Stimulated activated CD4-positive, alpha-beta T cell treated with anti-CD3 and anti-CD28 coated beads, Interleukin-1b, Interleukin-23, amount 100 ng/mL, for 48 hours (primary cell): ENCODE data around the gene FHAD1.

Experiments
- DNase-seq: peaks from one replicate; pipeline ENCODE4 v3.0.0-alpha.2; 2020

The FHAD1 gene

DNA sequence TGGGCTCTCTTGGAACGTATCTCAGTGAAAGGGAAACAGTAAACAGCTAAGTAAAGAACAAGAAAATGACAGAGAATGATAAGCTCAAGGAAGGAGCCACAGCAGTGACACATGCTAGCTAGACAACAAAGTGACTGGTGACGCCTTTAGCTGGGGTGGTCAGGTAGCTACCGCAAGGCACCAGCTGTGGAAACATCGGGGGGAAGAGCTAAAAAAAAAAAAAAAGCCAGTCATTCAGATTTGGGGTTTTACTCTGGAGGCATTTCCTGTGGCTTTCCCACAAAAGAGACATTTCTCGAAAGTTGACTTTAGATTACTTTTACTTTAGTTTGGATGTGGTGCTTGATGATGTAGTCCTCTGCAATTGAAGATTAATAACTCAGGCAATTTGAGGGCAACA is 2.1 kb downstream of the FHAD1 start:
- DNase-seq = peak; percentile 81

DNA sequence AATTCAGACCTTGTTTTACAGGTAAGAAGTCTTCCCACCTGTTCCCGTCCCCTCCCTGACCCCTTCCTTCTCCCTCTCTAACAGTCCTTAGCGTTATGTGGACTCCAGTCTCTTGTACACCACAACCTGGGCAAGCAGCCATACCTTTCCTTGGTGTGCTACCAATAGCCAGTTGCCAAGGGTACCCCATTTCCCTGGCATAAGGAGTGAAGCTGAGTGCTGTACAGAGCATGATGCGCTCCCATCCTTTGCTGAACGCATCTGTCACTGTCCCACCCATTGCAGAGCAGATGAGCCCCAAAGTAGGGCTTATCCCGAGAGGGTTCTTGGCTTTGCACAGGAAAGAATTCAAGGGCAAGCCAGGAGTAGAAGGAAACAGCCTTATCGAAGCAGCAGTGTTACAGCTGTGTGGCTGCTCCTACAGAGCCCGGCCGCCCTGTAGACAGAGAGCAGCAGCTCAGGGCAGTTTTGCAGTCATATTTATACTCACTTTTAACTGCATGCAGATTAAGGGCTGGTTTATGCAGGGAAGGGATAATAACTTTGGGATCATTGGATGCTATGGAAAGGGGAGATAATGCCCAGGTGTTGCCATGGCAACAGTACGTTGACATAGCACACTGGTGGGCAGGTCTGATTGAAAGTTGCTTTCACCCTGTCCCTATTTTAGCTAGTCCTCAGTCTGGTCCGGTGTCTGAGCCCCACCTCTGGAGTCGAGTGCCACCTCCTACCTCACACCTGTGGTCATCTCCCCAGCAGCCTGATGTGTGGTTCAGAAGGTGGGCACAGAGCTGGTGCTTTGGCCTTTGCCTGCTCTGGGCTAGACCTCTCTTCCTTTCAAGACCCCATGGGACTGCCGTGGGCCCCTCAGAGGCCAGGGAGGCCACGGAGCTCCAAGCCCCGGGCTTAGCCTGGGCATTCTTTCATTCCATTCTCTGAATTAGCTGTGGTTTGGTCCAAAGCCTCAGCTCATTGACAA is 5.1 kb downstream of the FHAD1 start:
- DNase-seq = no peak

DNA sequence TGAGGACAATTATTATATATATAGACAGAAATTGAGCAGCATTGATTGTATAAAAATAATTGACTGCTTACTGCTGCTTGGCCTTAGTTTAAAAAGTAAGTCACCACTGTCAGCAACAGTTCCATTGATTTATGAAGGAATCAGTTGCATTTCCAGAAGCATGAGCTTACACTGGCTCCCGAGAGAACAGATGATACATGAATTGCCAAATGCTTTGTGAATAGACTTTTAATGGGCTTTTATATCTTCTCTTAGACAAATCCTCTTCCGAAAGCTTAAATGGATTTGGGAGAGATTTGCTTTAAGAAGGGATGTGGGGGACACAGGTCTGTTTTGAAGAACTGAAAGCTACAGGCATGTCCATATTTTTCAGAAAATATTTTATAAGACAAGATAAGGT is 7.5 kb downstream of the FHAD1 start:
- no peak for DNase-seq

DNA sequence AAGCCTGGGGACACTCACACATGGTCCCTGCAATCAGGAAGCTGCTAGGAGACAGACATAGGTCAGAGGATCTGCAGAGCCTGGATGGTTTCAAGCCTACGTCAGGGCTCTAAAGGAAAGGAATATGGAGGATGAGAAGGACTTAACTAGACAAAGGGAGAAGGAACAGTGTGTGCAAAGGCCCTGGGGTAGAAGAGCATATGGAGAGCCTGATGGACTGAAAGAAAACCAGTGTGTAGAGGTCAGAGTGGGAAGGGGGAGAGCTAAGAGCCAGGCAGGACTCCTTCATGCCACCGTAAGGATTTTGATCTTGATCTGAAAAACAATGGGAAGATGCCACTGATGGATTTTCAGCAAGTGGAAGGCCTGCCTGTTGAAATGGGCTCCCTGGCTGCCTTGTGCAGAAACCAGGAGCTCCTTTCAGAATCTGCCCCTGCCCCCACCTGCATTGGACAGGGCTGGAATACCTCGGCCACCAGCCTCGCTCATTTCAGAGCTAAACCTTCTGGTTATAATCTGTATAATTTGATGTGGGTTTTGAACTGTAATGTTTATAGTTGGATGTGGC is 8.6 kb downstream of the FHAD1 start:
- DNase-seq = no peak

DNA sequence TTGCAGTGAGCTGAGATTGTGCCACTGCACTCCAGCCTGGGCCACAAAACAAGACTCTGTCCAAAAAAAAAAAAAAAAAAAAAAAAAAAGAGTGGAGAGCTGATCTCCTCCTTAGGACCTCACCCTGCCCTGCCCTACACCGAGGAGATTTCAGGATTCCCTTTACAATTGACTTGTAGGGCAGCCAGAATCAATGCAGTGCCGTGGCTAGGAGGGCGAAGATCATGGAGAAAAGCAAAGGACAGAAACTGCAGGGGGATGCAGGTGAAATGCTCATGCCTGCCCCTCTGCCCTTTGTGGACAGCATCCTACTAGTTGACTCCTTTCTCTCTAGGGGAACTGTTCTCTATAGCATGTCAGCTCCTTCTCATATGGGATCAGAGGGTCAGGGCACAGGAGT is 9.6 kb downstream of the FHAD1 start:
- DNase-seq = no peak

DNA sequence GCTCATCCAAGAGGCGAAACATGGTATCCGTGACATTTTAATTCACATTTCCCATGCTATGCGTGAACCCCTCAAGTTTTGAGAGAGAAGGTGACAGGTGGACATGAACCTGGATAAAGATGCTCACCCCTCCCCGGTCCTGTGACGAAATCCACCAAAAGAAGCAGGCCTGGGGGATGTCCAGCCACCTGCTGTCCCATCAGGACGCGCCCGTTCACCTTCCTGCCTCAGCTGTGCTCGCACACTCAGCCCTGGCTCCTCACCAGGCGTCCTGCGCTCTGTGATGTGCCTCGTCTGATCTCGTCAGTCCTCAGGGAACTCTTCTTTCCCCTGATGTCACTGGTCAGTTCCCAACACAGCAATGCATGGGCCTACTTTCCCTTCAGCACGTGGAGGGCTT is 10.3 kb downstream of the FHAD1 start:
- no peak for DNase-seq

DNA sequence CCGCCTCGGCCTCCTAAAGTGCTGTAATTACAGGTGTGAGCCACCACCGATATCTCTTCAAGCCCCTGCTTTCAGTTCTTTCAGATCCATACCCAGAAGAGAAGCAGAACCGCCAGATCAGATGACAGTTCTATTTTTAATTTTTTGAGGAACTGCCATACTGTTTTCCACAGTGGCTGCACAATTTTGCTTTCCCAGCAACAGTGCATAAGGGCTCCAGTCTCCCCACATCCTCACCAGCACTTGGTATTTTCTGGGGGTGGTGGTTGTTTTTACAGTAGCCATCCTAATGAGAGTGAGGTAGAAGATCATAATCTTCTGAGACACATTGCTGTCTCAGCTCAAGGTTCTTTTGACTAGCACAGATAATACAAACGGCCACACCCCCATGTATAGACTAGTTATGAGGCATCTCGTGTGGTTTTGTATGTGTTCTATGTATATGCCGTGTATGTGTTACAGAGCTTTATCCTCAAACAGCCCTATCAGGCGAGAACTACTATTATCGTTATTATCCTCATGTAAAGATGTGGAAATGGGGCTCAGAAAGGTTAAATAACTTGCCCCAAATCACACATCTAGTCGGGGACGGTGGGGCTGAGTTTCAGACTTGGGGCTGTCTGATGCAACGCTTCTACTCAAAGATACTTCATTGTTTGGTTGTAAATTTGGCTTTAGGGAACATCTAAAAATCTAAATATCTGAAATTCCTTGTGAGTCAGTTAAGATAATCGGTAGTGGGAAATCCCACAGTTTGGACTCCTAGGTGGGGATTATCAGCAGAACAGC is 12.0 kb downstream of the FHAD1 start:
- DNase-seq = no peak

DNA sequence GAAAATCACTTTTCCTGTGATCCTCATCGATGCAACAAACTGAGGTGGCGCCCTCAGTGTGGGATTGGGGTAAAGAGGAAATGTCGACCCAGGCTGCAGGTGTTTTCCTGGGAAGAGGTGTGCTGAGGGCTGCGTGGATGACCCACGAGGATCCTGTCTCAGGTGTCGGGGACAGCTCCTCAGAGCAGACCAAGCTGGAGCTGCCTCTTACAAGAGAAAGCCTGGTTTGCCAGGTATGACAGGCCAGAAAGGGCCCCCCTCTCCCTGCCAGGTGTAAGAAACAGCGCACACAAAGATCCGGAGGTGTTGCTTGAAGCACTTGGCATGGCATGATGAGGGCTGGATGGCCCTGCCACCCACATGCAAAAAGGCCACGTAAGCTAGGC is 12.6 kb downstream of the FHAD1 start:
- DNase-seq = no peak

DNA sequence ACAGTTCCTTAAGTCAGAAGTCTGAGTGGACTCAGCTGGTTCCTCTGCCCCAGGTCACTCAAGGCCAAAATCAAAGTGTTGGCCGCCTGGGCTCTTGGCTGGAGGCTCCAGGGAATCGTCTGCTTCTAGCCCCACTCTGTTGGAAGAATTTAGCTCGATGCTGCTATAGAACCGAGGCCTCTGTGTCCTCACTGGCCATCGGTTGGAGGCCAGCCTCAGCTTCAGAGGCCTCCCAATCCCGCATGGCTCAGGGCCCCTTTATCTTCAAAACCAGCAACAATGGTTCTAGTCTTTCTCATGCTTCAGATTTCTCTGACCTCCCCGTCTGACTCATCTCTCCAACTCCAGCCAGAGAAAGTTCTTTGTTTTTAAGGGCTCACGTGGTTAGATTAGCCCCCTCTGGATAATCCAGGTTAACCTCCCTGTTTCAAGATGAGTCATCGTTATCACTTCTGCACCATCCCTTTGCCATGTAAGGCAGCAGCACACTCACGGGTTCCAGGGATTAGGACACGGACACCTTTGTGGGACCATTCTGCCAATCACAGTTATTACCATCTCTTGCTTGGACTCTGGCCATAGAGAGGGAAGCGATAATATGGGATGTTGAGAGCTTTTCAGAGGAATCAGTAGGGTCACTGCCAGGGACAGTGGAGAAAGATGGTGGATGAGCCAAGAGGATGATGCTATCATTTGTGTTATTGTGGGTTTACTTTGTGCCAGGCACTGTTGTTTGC is 13.6 kb downstream of the FHAD1 start:
- DNase-seq = no peak

DNA sequence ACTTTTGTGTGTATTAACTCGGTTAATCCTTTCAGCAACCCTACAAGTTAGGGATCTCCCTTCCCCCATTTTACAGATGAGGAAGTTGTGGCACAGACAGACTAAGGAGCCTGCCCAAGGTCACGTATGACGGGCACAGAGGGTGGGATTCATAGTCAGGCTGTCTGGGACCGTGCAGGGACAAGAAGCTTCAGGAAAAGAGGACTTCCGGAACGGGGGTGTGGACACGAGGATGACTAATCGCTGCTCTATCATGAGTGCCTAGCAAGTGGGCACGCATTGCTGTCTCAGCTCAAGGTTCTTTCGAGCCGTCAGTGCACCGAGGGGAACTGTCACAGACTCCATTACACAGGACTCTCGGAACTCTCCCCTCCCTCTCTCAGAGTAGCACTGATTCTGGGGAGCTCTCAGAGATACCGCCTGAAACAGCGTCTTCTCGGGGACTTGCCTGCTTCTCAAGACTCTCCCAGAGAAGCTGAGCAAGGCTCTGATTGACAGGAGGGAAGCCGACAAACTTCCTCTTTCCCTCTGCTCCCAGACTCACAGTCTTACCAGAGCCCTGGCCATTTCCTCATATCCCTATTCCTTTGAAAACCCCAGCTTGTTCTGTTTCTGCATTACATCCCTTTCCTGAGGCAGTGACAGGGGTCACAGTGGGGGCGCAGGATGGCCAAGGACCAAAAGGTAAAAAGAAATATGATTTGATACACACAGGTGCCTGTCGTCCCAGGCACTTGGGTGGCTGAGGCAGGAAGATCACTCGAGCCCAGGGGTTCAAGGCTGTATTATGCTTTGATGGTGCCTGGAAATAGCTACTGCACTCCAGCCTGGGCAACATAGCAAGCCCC is 14.4 kb downstream of the FHAD1 start:
- DNase-seq = peak; percentile 13

DNA sequence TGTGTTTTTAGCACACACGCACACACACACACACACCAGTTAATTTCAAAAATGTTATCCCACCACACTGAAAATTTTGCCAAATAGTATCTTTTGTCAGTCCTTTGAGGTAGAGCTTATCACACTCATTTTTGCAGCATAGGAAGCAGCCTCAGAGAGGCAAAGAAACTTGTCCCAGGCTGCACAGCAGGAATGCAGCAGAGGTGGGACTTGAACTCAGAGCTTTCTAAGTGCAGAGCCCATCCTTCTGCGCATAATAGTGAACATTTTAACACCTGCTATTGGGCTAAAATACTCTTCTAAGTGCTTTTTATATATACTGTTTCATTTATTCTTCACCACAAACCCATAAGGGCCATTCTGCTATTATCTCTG is 15.0 kb downstream of the FHAD1 start:
- DNase-seq = no peak

DNA sequence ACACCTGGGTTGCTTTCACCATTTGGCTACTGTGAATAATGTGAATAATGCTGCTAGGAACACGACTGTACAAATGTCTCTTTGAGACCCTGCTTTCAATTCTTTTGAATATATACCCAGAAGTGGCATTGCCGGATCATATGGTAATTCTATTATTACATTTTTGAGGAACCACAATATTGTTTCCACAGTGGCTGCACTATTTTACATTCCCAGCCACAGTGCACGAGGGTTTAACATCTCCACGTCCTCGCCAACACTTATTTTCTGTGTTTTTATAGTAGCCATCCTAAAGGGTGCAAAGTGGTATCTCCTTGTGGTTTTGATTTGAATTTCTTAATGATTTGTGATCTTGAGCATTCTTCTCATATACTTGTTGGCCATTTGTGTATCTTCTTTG is 15.7 kb downstream of the FHAD1 start:
- no peak for DNase-seq

DNA sequence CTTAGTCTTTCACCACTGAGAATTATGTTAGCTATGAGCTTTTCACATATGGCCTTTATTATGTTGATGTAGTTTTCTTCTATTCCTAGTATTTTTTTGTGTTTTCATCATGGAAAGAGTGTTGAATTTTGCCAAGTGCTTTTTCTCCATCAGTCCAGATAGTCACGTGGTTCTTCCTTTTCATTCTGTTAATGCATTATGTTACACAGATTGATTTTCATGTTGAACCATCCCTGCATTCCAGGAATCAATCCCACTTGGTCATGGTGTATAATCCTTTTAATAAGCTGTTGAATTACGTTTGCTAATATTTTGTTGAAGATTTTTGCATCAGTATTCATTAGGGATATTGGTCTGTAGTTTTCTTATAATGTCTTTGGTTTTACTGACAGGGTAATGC is 17.7 kb downstream of the FHAD1 start:
- no peak for DNase-seq

DNA sequence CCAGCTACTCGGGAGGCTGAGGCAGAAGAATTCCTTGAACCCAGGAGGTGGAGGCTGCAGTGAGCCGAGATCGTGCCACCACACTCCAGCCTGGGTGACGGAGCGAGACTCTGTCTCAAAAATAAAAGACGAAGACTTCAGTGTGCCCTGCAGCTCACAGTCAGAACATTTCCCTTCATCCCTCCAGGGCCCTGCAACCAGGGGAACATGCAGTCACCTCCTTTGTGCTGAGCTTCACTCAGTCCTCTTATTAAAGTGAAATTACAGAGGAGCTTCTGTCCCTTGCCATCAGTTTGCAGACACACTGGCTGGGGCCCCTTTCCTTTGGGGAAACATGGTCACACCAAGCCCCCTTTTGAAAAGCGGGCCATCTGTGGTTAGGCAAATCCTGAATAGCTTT is 24.2 kb downstream of the FHAD1 start:
- no peak for DNase-seq

DNA sequence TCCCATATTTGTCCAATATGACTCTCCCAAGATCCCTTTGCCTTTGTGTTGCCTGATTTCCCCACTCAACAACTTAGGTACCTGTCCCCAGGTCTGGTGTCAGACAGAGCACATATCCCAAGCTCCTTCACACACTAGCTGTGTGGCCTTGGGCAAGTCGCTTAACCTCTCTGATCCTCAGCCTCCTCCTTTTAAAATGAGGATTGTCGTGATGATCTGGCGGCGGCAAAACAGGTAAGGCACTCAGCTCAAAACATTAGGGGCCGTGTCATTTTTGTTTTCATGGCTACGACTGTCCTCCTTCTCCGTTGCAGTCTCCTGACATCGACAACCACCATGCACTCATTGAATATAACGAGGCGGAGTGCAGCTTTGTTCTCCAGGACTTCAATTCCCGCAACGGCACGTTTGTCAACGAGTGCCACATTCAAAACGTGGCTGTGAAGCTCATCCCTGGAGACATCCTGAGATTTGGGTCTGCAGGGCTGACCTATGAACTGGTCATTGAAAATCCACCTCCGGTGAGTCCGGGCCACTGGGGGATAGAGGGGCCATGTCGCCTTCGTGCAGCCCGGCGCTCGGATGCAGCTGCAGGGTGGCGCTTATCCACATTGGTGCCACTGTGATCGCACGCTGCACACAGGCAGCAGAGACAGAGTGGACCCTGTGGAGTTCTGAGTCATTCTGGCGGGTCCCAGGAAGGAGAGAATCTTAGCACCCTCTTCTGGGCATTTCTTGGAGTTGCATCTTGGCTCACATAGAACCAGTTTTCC is 25.2 kb downstream of the FHAD1 start:
- peak; percentile 40 for DNase-seq

DNA sequence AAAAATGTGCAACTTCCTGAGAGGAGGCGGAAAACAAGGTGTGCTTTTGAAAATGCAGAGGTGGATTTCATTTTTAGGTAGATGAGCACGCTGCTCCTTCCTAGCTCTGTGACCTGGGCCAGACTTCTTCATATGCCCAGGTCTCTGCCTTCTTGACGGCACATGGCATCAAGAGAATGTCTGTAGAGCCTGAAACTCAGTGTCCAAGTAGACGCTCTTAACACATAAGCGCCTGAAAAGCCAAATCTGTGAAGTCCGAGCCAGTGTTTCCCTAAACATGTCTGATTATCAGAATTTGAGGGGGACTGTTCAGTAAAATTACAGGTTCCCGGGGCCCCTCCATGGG is 25.7 kb downstream of the FHAD1 start:
- no peak for DNase-seq

DNA sequence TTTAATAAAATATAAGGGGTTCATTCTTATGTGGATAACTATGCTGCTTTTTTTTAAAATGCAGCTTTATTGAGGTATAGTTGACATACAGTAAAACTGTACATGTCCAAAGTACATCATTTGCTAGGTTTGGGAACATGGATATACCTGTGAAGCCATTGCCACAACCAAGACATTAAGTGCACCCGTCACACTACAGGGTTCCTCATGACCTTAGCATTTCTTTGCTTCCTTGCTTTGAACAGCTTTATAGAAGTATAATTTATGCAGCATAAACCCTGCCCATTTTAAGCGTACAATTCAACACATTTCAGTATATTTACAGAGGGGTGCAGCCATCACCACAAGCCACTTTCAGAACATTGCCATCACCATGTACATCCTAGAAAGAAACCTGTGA is 26.3 kb downstream of the FHAD1 start:
- DNase-seq = no peak

DNA sequence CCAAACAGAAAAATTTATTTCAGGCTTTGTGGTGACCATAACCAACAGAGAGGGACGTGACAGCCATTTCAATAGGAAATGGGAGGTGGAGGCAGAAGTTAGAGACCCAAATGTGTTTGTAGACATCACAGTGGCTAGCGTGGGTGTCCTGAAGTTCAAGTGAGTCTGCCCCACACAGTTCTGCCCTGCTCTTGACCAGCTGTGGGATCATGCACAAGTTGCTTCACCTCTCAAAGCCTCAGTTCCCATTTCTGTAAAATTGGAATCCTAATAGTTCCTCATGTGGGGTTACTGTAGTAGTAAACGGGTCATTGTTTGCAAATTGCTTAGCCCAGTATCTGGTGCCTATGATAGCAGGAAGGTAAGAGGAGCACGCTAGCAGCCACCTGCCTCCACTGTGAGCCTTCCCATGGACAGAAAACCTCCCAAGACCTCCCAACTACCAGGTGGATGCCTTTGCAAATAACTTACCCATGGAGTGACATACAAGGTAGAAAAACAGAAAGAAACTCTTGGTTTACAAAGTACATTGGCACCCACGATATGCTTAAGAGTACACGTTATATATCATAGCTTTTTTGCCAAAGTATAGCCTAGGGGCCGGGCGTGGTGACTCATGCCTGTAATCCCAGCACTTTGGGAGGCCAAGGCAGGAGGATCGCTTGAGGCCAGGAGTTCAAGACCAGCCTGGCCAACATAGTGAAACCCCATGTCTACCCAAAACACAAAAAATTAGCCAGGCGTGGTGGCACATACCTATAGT is 29.1 kb downstream of the FHAD1 start:
- DNase-seq = no peak

DNA sequence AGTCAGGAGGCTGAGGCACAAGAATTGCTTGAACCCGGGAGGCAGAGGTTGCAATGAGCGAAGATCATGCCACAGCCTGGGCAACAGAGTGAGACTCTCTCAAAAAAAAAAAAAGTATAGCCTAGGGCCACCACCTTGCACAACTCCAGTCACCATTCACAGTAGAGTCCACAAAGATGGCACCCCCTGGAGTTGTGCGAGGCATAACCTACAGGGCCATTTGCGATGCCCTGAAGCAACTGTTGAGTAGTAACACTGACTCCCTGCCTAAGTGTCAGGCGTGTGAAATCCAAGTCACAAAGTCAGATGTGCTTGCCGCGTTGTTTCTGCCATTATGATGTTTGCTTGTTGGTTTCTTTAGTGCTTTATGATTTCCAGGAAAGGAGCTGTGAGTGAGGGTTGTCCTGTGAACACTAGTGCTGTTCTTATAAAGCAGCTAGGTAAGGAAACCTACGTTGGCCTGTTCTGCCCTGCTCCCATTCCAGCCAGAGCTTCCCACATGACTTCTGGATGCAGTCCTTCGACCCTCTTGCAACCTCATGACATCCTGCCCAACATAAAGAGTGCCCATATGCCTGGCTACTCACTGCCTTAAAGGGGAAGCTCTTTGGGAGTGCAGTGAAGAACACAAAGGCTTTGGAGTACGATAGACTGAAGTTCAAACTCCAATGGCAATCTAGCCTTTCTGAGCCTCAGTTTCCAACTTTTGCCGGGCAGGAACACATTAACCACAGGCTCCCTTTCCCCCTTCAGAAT is 29.8 kb downstream of the FHAD1 start:
- DNase-seq = no peak

DNA sequence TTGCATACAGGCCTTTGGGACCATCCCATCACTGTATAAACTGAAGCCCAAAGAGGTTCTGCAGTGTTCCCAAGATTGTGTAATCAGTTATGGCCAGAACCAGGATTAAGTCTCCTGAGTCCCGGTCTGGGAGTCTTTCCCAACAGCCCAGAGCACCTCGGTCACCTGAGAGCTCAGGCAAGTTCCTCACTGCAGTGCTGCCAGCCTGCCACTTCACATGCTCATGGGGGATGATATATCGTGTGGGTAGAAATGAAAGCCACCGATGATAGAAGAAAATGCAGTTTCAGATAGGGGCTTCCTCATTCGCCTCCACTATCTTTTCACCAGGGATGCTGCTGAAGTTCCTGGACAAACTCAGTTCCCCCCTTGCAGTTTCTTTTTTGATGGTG is 30.4 kb downstream of the FHAD1 start:
- no peak for DNase-seq
